ENCODE results near the gene RBL2.
"Not testable (repeated sequence)": the region's sequence is repeated elsewhere in the genome, so short reads cannot be mapped to it uniquely, and the experiment has no call there.

The RBL2 gene

DNA sequence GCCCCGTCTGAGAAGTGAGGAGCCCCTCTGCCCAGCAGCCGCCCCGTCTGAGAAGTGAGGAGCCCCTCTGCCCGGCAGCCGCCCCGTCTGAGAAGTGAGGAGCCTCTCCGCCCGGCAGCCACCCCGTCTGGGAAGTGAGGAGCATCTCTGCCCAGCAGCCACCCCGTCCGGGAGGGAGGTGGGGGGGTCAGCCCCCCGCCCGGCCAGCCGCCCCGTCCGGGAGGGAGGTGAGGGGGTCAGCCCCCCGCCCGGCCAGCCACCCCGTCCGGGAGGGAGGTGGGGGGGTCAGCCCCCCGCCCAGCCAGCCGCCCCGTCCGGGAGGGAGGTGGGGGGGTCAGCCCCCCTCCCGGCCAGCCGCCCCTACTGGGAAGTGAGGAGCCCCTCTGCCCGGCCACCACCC is 105.1 kb downstream of the RBL2 start:
- not testable (repeated sequence) for DNase-seq (ENCODE audit: low read depth)

DNA sequence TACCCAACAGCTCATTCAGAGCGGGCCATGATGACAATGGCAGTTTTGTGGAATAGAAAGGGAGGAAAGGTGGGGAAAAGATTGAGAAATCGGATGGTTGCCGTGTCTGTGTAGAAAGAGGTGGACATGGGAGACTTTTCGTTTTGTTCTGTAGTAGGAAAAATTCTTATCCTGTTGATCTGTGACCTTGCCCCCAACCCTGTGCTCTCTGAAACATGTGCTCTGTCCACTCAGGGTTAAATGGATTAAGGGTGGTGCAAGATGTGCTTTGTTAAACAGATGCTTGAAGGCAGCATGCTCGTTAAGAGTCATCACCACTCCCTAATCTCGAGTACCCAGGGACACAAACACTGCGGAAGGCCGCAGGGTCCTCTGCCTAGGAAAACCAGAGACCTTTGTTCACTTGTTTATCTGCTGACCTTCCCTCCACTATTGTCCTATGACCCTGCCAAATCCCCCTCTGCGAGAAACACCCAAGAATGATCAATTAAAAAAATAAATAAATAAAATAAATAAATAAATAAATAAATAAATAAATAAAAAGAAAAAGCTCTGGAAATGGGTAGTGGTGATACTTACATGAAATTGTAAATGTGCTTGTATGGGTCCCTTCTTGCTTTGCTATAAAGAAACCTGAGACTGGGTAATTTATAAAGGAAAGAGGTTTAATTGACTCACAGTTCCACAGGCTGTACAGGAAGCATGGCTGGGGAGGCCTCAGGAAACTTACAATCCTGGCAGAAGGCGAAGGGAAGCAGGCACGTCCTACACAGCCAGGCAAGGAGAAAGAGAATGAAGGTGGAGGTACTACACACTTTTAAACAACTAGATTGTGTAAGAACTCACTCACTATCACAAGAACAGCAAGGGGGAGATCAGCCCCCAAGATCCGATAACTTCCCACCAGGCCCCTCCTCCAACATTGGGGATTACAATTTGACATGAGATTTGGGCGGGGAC is 105.8 kb downstream of the RBL2 start:
- not testable (repeated sequence) for DNase-seq (ENCODE audit: low read depth)

Measured in stimulated activated CD8-positive, alpha-beta memory T cell treated with anti-CD3 and anti-CD28 coated beads, Interleukin-15, amount 100 ng/mL, for 24 hours (primary cell).